PC-9 (cell line): Measurements from ENCODE around the gene C11orf21. TPM values are rescaled to one million over a fixed set of nuclear protein-coding genes. Genes with fewer than 3 reads are reported as not detected.

Experiments used
- BruUV-seq: library from RNA; stranded (reverse); fragments of 400-500 nt; replicated peaks from 2 replicates; lab custom pipeline; 2021; lab: Mats Ljungman, UMichigan
- CTCF ChIA-PET: fragments of 300-600 bp; sonication (Branson Sonifier 250); formaldehyde crosslinking; loops from one replicate; lab custom pipeline; 2022; ENCODE audit warnings: antibody characterized with exemption; lab: Charles Lee
- POLR2A ChIA-PET: fragments of 300-600 bp; sonication (Branson Sonifier 250); formaldehyde crosslinking; loops from one replicate; lab custom pipeline; 2022; ENCODE audit warnings: antibody characterized with exemption; ENCODE audit not compliant: unreplicated experiment; lab: Charles Lee
- DNase-seq, 2 experiments: peaks; one replicate each; pipeline versions ENCODE4 v3.0.0 to v3.0.0-alpha.2; 2015 to 2022; ENCODE audit warnings: mixed read lengths in 1 of 2
- H2AFZ ChIP-seq: fragments of 200-600 bp; sonication (generic); 2 replicates; pipeline ENCODE4 v1.8.1; 2017; ENCODE audit warnings: antibody characterized with exemption
- H3F3A ChIP-seq: fragments of 200-600 bp; sonication (generic); 2 replicates; pipeline ENCODE4 v1.8.1; 2017; ENCODE audit warnings: antibody characterized with exemption, mild to moderate bottlenecking, low read depth; ENCODE audit not compliant: insufficient read depth
- H3K27ac ChIP-seq: fragments of 200-600 bp; sonication (generic); 2 replicates; pipeline ENCODE4 v1.6.1; 2016; ENCODE audit warnings: mixed run types
- H3K27me3 ChIP-seq: fragments of 200-600 bp; sonication (generic); 2 replicates; pipeline ENCODE4 v1.6.1; 2016; ENCODE audit warnings: low read depth, mixed run types; ENCODE audit not compliant: insufficient read depth
- H3K36me3 ChIP-seq: fragments of 200-600 bp; sonication (generic); 2 replicates; pipeline ENCODE4 v1.6.1; 2016; ENCODE audit warnings: low read depth, mixed run types
- H3K4me1 ChIP-seq: fragments of 200-600 bp; sonication (generic); replicated peaks from 2 replicates; pipeline ENCODE4 v1.6.1; 2016; ENCODE audit warnings: mixed run types; ENCODE audit not compliant: insufficient read depth
- H3K4me2 ChIP-seq: fragments of 200-600 bp; sonication (generic); 2 replicates; pipeline ENCODE4 v1.6.1; 2017; ENCODE audit warnings: mixed run types
- H3K4me3 ChIP-seq: fragments of 200-600 bp; sonication (generic); 2 replicates; pipeline ENCODE4 v1.6.1; 2016; ENCODE audit warnings: mixed run types
- H3K79me2 ChIP-seq: fragments of 200-600 bp; sonication (generic); 2 replicates; pipeline ENCODE4 v1.6.1; 2017; ENCODE audit warnings: low read depth, mixed run types
- H3K9me2 ChIP-seq: fragments of 200-600 bp; sonication (generic); 2 replicates; pipeline ENCODE4 v1.8.1; 2017; ENCODE audit warnings: mild to moderate bottlenecking; ENCODE audit not compliant: insufficient read depth
- H3K9me3 ChIP-seq: fragments of 200-600 bp; sonication (generic); 2 replicates; pipeline ENCODE4 v1.8.1; 2016; ENCODE audit warnings: low read depth; ENCODE audit not compliant: insufficient read depth
- H4K20me1 ChIP-seq: fragments of 200-600 bp; sonication (generic); 2 replicates; pipeline ENCODE4 v1.8.1; 2017; ENCODE audit not compliant: insufficient read depth
- EZH2 ChIP-seq: fragments of 200-600 bp; sonication (generic); IDR thresholded peaks from 2 replicates; pipeline ENCODE4 v1.8.0; 2017; ENCODE audit warnings: antibody characterized with exemption, low read depth
- intact Hi-C: fragments of 100-400 bp; cut with micrococcal nuclease; formaldehyde crosslinking; loops from one replicate; pipeline ENCODE4 v1.10.0; 2022; ENCODE audit not compliant: unreplicated experiment
- total RNA-seq: library from RNA; stranded (reverse); gene quantifications from 2 replicates; pipeline ENCODE4 v1.2.3, GENCODE V29; 2021
- TF ChIP-seq, protein P1 (sequence below): fragments of 200-600 bp; sonication (generic); conservative IDR thresholded peaks from 2 replicates; pipeline ENCODE4 v1.6.1; 2017; ENCODE audit warnings: mixed run types, antibody characterized with exemption, mild to moderate bottlenecking, moderate library complexity

C11orf21 gene
- total RNA-seq, 1 experiment from 2014 or later = not detected

GRCh38 chr11:2346586-2347307 is 45.0 kb upstream of the C11orf21 start:
- Histone ChIP-seq H3K36me3 (no peaks in the 10 kb centered on the region), H3F3A (no peaks in the 10 kb centered on the region), H3K79me2 (no peaks in the 10 kb centered on the region), H3K4me2 (no peak overlapping the region), H3K27me3 (peaks cover 35% of the 10 kb centered on the region), H3K9me3 (no peaks in the 10 kb centered on the region), H2AFZ (no peak overlapping the region), H4K20me1 (no peaks in the 10 kb centered on the region), H3K4me1 (no peaks in the 10 kb centered on the region), H3K9me2 (no peaks in the 10 kb centered on the region), H3K4me3 (no peak overlapping the region), H3K27ac (no peak overlapping the region)
- ChIA-PET POLR2A (no interaction called here), CTCF (no interaction called here)
- no TSS peak for BruUV-seq
- intact Hi-C loops = no loop called here
- TF ChIP-seq EZH2 = no peak
- TF ChIP-seq, protein P1, sequence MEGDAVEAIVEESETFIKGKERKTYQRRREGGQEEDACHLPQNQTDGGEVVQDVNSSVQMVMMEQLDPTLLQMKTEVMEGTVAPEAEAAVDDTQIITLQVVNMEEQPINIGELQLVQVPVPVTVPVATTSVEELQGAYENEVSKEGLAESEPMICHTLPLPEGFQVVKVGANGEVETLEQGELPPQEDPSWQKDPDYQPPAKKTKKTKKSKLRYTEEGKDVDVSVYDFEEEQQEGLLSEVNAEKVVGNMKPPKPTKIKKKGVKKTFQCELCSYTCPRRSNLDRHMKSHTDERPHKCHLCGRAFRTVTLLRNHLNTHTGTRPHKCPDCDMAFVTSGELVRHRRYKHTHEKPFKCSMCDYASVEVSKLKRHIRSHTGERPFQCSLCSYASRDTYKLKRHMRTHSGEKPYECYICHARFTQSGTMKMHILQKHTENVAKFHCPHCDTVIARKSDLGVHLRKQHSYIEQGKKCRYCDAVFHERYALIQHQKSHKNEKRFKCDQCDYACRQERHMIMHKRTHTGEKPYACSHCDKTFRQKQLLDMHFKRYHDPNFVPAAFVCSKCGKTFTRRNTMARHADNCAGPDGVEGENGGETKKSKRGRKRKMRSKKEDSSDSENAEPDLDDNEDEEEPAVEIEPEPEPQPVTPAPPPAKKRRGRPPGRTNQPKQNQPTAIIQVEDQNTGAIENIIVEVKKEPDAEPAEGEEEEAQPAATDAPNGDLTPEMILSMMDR = no peak
- DNase-seq = no peak

GRCh38 chr11:2346014-2346413 is 44.3 kb upstream of the C11orf21 start:
- no peaks in the 10 kb centered on the region for H3F3A ChIP-seq
- intact Hi-C loops = no loop called here
- ChIA-PET POLR2A (no interaction called here), CTCF (no interaction called here)
- H3K9me3 ChIP-seq = no peaks in the 10 kb centered on the region
- no peaks in the 10 kb centered on the region for H3K79me2 ChIP-seq
- H3K36me3 ChIP-seq = no peaks in the 10 kb centered on the region
- no peak for DNase-seq
- H3K27me3 ChIP-seq = peaks cover 37% of the 10 kb centered on the region
- BruUV-seq = no TSS peak
- no peak overlapping the region for H3K4me2 ChIP-seq
- no peaks in the 10 kb centered on the region for H3K4me1 ChIP-seq
- H3K27ac ChIP-seq = no peak overlapping the region
- H2AFZ ChIP-seq = no peak overlapping the region
- no peak overlapping the region for H3K4me3 ChIP-seq
- no peaks in the 10 kb centered on the region for H4K20me1 ChIP-seq
- H3K9me2 ChIP-seq = no peaks in the 10 kb centered on the region
- no peak for TF ChIP-seq EZH2
- TF ChIP-seq, protein P1 = no peak

DNA sequence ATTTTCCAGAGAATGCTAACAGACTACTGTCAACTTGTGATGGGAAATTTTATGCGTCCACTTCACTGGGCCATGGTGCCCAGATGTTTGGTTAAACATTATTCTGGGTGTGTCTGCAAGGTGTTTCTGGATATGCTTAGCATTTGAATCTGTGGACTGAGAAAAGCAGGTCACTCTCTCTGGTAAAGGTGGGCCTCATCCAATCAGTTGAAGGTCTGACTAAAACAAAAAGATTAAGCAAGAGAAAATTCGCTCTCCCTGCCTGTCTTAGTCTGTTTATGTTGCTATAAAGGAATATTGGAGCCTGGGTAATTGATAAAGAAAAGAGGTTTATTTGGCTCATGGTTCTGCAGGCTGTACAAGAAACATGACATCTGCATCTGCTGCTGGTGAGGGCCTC is 43.3 kb upstream of the C11orf21 start:
- CTCF ChIA-PET = no interaction called here
- peaks cover 37% of the 10 kb centered on the region for H3K27me3 ChIP-seq
- H3K4me2 ChIP-seq = no peak overlapping the region
- H3K27ac ChIP-seq = no peak overlapping the region
- no peak for DNase-seq
- H3K4me3 ChIP-seq = no peak overlapping the region
- no peaks in the 10 kb centered on the region for H3K9me3 ChIP-seq
- no peak for TF ChIP-seq EZH2
- TF ChIP-seq, protein P1 = no peak
- POLR2A ChIA-PET = no interaction called here
- no peaks in the 10 kb centered on the region for H3F3A ChIP-seq
- no peaks in the 10 kb centered on the region for H3K9me2 ChIP-seq
- H3K4me1 ChIP-seq = no peaks in the 10 kb centered on the region
- H3K79me2 ChIP-seq = no peaks in the 10 kb centered on the region
- intact Hi-C loops = no loop called here
- H2AFZ ChIP-seq = no peak overlapping the region
- H3K36me3 ChIP-seq = no peaks in the 10 kb centered on the region
- H4K20me1 ChIP-seq = no peaks in the 10 kb centered on the region
- no TSS peak for BruUV-seq
